Measurements from ENCODE around the gene AHI1. TPM values are rescaled to one million over a fixed set of nuclear protein-coding genes. Genes with fewer than 3 reads are reported as not detected.
"Not testable (repeated sequence)": the region's sequence is repeated elsewhere in the genome, so short reads cannot be mapped to it uniquely, and the experiment has no call there.

Gene AHI1
- polyA plus RNA-seq, 10 donors: 14.5 to 33.9 (median 18.9) TPM

DNA sequence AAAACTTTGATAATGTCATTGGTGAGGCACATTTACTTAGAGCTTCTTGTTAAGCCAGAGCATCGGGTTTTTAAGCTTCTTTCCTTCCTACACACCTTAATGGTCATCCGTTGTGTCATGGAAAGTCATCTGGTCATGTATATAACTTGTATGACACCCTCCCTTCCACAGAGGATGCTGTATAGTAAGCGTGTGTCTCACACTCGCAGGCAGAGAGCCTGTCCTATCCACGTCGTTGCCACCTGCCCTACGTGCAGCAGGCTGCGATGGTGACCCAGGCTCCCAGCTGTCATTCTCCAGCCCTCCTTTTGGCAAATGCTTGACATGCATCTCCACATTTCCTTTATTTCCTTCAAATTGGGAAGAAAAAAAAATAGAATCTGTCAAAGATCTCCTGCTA is 230.9 kb downstream of the AHI1 start:
- DNase-seq: no peak

DNA sequence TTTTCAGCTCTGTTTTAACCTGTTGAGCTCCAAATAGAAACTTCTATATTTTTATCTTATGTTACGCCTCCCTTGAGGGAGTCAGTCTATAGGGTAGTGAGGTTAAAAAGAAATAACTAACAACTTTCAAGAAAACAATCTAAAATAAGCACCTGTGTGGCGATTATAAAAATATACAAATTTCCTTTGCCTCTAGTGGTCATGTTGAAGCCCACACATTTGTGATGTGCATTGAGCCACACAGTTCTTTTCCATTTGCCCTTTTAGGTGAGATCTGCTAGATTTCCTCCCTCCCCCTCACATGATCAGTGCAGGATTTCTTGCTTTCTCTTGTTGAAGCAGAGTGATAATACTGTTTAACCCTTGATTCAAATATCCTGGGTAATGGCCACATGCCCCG is 232.3 kb downstream of the AHI1 start:
- DNase-seq: no peak

DNA sequence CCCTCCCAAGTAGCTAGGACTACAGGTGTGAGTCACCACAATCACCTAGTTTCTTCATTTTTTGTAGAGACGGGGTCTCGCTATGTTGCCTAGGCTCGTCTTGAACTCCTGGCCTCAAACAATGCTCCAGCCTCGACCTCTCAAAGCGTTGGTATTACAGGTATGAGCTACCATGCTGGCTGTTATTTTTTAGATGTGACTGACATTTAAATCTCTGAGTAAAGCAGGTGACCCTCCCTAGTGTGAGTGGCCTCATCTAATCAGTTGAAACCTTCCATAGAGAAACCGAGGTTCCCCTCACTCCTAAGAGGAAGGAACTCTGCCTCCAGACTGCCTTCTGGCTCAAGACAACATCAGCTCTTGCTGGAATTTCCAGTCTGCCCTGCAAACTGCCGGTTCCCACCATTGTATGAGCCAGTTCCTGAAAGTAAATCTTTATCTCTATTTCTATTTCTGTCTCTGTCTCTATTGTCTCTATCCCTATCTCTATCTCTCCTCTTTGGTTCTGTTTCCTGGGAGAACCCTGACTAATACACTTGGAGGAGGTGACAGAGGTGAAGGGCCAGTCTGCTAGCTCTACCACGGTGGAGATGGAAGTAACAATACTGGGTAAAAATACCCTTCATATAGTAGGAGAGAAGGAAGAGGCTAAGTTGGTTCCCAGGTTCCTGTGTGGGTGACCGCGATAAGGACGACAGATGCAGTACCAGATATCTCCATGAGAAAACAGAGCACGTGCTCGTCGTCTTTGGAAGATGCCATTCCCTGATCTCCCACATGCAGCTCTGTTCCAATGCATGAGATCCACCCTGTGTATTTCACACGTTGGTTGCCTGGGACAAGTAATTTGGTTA is 235.4 kb downstream of the AHI1 start:
- DNase-seq: no peak

DNA sequence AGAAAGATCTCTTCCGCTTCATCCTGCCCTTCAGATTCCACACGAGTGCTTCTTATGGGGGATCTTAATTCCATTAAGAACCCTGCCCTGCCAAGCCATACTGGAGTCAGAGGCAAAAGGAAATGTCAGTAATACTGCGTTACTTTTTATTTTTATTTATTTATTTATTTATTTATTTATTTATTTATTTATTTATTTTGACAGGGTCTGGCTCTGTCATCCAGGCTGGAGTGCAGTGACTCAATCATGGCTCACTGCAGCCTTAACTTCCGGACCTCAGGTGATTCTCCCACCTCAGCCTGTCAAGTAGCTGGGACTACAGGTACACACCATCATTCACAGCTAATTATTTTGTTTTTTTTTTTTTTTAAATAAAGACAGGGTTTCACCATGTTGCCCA is 236.9 kb downstream of the AHI1 start:
- no peak for DNase-seq

DNA sequence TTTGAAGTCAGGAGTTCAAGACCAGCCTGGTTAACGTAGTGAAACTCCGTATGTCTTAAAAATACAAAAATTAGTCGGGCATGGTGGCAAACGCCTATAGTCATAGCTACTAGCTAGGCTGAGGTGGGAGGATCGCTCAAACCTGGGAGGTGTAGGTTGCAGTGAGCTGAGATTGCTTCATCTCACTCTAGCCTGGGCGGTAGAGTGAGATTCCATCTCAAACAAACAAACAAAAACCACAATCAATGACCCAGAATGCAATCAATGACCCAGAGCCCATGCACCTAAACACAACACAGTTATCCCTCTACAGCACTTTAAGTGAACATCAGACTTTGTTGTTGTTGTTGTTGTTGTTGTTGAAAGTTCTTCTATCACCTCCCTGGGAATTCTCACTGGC is 238.6 kb downstream of the AHI1 start:
- DNase-seq: no peak

DNA sequence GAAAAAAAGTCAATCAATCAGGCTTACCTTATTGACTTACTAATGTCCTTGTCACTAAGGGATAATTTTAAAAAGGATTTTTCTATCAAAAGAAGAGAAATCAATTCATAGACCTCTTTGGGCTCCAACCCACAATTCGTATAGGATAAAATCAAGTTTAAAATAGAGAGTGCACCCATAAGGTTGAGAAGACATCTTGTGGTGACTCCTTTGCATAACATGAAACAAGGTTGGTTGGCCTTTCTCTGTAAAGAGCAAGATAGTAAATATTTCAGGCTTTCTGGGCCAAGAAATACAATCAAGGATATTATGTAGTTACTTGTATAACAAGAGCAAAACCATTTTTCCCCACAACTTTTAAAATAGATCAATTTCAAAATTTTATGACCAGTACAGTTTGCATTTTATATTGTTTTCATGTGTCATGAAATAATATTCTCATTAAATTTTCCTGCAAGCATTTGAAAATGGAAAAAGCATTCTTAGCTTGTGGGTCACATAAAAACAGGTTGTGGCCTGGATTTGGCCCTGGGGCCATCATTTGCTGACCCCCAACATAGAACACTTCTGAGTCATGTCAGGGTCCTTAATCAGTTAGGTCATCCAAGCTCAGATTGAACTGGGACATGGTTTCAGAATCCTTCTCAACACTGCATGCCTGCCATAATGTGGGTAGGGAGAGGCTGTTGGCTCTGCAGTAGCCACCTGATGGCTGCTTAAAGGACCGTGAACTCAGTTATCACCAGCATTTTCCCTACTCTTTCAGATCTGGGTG is 239.7 kb downstream of the AHI1 start:
- DNase-seq: no peak

DNA sequence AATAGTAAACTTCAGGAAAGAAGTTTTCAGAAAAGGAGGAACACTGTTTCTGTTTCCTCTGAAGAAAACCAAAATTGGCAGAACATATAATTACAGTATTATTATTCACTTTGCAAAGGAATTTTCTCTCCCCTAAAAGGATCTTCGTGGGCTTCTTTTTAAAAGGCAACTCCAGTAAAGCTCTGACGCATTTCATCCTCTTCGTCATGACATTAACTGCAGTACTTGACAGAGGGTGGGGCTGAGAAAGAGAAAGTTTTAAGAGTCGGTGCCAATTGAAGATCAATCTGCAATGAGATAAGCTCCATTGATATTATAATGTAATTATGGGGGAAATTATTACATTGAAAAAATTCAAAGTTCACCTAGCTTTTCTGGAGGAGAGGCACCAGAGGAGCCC is 240.7 kb downstream of the AHI1 start:
- no peak for DNase-seq

DNA sequence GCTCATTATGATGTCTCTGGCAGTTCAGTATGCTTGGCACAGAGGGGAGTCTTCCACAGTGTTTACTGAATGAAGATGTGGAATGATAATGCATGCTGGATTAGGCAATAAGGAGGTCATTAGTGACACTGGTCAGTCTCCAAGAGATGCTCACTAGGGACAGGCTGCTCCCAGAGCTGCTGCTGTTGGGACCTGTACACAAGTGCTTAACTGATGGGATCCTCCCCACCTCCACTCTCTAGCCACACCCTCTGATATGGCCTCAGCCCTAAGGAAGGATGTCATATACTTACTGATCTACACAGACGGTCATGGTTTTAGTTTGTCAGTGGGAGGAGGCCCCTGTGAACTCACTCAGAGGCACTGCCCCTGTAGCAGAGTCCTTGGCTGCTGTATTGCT is 243.1 kb downstream of the AHI1 start:
- no peak for DNase-seq

DNA sequence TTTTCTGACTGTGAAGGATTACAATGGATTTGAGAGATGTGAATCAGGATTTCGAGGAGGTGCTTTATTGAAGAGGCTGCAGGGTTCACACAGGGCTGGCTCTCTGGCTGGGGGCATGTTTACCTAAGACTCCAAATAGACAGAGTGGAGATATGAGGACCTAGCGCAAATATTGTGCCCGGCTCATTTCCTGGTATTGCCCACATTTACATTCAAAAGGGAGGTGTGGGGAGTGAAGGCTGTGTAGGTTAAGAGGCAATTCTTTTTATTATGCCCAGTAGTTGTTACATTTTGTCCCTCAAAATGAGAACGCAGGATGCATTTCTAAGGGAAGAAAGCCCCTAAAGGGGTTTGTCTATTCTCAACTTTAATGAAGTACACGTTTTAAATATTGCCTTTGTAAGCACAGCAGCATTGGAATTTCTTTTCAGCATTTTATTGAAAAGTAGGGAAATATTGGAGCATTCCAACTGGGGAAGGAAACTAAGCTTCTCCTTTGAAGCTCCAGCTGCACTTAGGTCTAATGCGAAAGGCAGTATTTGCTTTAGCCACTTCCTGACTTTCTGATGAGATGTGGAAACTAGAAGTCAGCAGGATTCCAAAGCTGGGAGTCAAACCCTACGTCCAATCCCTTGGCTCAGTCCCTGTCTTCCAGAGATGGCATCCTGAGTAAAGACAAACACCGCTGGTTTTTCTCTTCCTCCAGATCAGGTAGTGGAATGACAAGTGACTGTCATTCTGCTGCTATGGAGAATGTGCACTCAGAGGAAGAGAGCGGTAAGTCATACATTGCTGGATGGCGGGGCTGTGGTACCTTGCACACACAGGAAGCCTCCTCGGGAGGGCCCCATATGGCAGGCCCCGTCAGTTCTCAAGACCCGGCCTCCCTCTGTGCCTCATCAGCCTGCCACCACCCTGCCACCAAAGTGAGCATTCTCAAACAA is 245.8 kb downstream of the AHI1 start:
- DNase-seq: peak in 1 of 3 donors; percentile 17

DNA sequence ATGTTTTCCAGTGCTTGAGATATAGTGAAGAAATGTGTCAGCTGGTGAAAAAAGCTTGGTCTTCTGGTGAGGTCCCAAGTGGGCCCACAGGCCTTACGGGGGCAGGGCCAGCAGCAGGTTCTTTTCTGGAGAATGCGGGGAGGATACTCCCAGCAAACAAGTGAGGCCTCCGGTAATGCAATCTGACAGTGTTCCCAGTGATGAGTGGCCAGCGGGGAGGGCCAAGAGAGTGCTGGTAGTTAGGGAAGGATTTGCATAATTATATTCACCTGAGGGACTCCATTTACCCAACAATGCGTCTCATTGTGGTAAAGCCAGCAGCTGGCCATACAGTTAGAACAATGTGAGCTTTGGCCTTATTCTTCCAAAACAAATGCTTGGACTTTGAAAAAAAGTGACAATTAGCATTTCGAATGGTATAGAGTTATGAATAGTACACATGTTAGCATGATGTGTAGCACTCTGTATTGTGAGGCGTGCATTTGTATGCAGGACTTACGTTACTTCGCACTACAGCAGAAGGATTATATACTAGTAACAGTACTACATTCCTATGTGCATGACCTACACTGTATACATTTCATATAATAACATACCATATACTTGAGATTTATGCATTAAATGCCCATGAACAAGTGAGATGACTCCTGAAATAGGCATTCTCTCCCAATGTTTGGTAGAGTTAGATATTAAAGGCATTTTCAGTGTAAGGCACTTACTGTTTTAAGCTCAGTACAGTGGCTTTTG is 246.6 kb downstream of the AHI1 start:
- no peak for DNase-seq

DNA sequence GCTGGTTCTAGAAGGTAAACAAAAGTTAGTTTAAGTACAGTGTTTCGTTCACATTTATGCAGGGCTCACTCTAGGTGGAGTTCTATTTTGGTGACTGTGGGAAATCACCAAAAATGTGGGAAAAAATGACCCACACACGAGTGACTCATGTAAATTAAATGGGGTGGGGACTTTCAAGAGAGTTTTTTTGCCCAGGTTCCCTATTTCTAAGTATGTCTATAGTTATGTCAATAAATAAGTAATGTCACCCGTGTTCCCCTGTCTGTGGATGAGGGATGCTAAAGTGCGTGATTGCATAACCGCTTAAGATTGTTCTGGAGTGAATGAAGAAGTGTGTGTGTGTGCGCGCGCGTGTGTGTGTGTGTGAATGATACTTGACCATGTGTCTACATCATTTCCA is 247.3 kb downstream of the AHI1 start:
- no peak for DNase-seq

DNA sequence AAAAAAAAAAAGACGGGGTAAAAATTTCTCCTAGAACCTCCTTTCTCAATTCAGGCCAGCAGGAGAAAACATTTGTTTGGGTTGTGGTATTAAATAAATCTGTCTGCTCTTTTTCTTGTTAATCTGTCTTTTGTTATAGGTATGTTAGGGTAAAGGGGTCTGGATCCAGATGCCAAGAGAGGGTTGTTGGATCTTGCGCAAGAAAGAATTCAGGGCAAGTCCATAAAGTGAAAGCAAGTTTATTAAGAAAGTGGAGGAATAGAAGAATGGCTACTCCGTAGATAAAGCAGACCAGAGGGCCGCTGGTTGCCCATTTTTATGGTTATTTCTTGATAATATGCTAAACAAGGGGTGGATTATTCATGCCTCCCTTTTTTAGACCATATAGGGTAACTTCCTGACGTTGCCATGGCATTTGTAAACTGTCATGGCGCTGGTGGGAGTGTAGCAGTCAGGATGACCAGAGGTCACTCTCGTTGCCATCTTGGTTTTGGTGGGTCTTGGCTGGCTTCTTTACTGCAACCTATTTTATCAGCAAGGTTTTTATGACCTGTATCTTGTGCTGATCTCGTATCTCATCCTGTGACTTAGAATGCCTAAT is 251.0 kb downstream of the AHI1 start:
- DNase-seq: not testable (repeated sequence)

DNA sequence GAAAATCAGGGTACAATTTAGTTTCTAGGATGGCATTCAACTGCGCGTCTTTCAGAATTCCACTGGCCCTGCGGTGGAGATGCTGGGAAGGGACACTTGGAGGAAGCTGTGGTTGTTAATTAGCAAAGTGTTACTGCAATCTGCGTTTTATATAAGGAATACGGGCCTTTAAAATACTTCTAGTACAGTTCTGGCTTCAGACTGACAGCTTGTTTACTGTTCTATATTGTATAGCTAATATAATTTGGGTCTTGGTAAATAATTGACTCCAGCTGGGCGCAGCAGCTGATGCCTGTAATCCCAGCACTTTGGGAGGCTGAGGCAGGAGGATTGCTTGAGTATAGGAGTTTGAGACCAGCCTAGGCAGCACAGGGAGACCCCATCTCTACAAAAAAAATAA is 252.7 kb downstream of the AHI1 start:
- DNase-seq: no peak

DNA sequence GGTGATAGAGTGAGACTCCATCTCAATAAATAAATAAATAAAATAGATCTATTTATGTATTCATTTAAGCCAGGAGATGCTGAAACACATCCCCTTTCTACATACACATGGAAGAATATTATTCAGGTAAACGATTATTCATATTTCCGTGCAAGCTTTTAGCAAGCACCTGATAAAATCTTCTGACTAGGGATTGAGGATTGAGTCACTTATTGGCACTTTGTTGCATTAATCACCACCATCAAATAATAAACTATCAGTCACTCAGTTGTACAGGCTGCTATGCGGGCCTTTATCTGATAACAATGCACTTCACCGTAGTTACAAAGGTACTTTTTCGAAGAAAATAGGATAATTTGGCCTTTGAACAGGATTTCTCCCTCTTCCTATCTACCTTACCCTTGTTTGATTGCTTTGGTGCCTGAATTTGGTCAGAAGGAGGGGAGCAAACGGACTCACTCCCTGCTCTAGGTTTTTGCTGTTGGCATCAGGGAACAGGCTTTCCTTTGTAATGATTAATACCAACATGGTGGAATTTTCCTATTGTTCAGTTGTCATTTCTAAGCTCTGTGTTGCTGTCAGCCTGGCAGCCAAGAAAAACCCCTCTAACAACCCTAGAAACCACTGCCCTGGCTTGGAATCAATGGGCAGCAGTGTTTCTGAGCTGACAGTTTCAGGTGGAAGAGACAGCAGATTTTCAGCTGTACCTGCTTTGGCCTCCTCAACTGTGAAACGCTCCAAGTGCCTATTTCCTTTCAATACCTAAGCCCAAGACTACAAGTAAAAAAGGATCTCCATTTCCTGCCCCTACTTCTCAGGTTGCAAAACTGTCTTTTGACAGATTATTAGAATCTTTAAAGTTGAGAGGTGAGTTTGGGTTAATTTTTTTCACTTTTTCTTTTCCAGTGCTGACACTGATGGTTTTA is 253.4 kb downstream of the AHI1 start:
- DNase-seq: no peak

DNA sequence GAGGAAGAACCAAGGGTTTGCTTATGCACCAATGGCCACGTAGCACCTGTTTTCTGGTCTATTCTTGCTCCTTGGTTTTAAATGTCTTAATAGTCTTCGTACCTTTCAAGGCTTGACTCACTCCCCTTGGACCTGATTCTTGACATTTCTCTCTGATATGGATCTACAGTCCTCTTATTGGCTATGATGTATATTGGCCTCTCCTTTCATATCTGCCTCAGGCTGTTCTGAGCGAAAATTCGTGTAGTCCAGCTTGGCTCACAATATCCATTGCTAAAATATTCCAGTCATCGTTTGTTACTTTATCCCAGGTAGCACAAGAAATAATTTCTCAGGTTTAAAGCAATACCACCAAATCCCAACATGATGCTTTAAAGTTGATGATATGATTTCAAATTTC is 256.8 kb downstream of the AHI1 start:
- DNase-seq: no peak

DNA sequence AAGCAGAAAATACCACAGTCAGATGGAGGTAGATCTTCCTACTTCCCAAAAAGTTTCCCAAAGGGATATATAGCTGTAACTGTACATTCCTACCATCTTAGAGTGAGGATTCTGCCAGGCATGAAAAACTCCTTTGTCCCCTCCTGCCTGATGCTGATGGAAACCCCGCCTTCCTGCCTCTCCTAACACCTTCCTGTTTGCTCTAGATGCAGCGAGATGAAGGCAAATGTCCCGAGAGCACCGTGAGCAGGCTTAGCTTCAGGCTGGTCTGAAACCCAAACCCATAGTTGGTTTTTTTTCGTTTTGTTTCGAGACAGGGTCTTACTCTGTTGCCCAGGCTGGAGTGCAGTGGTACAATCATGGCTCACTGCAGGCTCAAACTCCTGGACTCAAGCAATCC is 260.8 kb downstream of the AHI1 start:
- no peak for DNase-seq

DNA sequence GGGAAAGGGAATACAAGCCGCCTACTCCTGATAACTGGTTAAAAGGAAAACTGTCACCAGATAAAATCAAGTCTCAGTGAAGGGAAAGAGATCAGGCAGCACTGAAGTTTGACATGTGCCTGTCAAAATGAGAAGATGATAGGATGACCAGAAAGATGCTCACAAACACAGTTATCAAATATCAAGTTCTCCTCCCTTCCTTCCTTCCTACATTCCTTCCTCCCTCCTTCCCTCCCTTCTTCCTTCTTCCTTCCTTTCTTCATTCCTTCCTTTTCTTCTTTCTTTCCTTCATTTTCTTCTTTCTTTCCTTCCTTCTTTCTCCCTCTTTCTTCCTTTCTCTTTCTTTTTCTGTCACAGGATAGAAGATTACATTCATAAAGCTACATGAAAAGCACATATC is 261.2 kb downstream of the AHI1 start:
- DNase-seq: no peak

DNA sequence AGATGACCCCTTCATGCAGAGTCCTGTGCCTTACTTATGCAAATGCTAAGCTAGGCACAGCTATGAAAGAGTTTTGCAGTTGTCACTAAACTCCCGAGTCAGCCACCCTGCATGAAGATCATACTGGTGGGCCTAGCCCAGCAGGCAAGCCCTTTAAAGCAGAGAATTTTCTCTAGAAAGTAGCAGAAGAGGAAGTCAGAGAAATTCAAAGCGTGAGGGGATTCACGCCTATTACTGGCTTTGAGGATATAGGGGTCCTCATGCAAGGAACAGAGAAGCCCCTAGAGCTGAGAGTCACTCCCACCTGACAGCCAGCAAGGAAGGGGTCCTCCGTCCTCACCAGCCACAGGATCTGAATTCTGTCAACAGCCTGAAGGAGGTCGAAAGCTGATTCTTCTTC is 261.8 kb downstream of the AHI1 start:
- DNase-seq: no peak

DNA sequence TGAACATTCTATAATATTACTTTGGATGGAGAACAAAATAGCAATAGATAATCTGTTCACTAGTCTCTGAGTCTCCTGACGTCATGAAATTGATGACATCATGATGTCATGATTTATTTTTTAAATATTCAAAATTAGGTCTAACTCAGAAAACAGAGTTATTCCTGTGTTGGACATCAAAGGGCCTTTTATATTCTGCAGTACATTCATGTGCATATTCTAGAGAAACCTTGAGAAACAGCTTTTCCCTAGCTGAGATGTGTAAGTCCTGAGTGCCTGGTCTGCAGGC is 263.1 kb downstream of the AHI1 start:
- DNase-seq: no peak

Measured in muscle of back (tissue), 11 donors.